Lower leg skin (tissue), 3 donors: ENCODE data around the gene ANKFN1.

Experiments
- POLR2A ChIP-seq, 2 donors: fragments of 450-650 bp; IDR thresholded peaks; one replicate each; pipeline ENCODE4 v1.6.1; 2016 to 2017; ENCODE audit warnings: antibody characterized with exemption in 2 of 2, mild to moderate bottlenecking in 1 of 2, moderate library complexity in 1 of 2
- TF ChIP-seq, protein P1 (sequence below), 3 donors: fragments of 450-650 bp; IDR thresholded peaks; one replicate each; pipeline ENCODE4 v1.5.1; 2016; ENCODE audit warnings: antibody characterized with exemption in 3 of 3, mild to moderate bottlenecking in 3 of 3, moderate library complexity in 2 of 3

DNA sequence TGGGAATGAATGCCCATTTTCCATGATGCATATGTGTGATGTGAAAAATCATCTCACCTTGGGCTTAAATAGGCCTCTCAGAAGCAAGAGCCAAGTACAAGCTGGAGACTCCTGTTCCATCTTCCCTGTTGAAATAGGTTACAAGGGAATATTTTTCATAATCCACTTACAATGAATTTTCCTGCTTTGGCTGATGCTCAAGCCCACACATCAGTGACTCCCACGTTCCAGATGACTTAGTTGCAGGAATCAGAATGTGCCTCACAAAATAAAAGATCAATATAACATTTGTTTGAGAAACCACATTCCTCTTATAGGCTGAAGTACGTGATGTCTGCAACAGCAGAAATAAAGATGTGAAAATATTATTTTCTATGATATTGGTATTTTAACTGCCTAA lies 24.1 kb downstream of the ANKFN1 start:
- TF ChIP-seq, protein P1, sequence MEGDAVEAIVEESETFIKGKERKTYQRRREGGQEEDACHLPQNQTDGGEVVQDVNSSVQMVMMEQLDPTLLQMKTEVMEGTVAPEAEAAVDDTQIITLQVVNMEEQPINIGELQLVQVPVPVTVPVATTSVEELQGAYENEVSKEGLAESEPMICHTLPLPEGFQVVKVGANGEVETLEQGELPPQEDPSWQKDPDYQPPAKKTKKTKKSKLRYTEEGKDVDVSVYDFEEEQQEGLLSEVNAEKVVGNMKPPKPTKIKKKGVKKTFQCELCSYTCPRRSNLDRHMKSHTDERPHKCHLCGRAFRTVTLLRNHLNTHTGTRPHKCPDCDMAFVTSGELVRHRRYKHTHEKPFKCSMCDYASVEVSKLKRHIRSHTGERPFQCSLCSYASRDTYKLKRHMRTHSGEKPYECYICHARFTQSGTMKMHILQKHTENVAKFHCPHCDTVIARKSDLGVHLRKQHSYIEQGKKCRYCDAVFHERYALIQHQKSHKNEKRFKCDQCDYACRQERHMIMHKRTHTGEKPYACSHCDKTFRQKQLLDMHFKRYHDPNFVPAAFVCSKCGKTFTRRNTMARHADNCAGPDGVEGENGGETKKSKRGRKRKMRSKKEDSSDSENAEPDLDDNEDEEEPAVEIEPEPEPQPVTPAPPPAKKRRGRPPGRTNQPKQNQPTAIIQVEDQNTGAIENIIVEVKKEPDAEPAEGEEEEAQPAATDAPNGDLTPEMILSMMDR (IDR thresholded peaks at IDR 0.05) = no peak
- no peak for TF ChIP-seq POLR2A (IDR thresholded peaks at IDR 0.05)
